Heart left ventricle (tissue), 13 donors: ENCODE data around the gene CD96.

Experiments used
- CTCF ChIP-seq, 12 donors: fragments of 200-600 bp; sonication (generic) in 4 of 12; IDR thresholded peaks; one replicate each; pipeline versions ENCODE4 v1.5.0 to v1.8.0; 2018 to 2022; ENCODE audit warnings: antibody characterized with exemption in 12 of 12, mild to moderate bottlenecking in 5 of 12
- POLR2A ChIP-seq, 2 donors: fragments of 450-650 bp; IDR thresholded peaks; one replicate each; pipeline ENCODE4 v1.6.1; 2017; ENCODE audit warnings: antibody characterized with exemption in 2 of 2, mild to moderate bottlenecking in 2 of 2, moderate library complexity in 2 of 2
- donor health status: ischemic (EF 13 %, LVEDD 7.1; RV severe dilation, severe dysfunction).
- donor health status: DM: no; HTN: yes; CAD: no.
- donor health status: DM: no; HTN: no; CAD: no.
- donor health status: ischemic (EF 25% LVEDD 6.9; RV normal size, moderate dysfunction).
- donor health status: ischemic (EF 25% LVEDD 5.7; RV mildly dilated, moderate dysfunction).
- donor health status: ischemic (EF 35%, LVEDD 5.7; RV mildly dilated, moderate dysfunction).
- donor health status: nonischemic (EF 11% LVEDD 7.7; RV severe dilation, severe dysfunction).
- donor health status: DM: yes; HTN: yes; CAD: no.
- donor health status: PGD.
- donor health status: ischemic (EF 29% LVEDD 5.4; RV normal size, mild dysfunction).
- donor health status: nonischemic (EF 23%, LVEDD 6.1; RV moderate dilation, normal function).

DNA sequence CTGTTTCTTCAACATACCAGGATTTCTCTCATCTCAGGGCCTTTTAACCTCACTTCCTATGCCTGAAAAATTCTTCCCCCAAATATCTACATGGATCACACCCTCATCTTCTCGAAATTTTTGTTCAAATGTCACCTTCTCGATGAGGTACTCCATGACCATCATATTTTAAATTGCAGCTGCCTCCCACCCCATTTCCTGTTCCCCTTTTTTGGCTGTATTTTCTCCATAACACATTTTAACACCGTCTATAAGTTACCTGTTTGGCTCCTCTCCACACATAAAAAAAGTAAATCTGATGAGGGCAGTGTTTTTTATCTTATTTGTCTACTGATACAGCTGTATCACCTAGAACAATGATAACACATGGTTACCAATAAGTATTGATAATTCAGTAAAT, 73.9 kb downstream of the CD96 start:
- no peak for TF ChIP-seq CTCF (IDR thresholded peaks at IDR 0.05)
- TF ChIP-seq POLR2A (IDR thresholded peaks at IDR 0.05) = no peak
